Stimulated activated CD4-positive, alpha-beta T cell treated with anti-CD3 and anti-CD28 coated beads, Interleukin-2, amount 100 ng/mL, for 48 hours (primary cell): ENCODE results near the gene SEMA7A.

Experiments used
- DNase-seq, 2 donors: peaks; one replicate each; pipeline ENCODE4 v3.0.0-alpha.2; 2020

The SEMA7A gene

DNA sequence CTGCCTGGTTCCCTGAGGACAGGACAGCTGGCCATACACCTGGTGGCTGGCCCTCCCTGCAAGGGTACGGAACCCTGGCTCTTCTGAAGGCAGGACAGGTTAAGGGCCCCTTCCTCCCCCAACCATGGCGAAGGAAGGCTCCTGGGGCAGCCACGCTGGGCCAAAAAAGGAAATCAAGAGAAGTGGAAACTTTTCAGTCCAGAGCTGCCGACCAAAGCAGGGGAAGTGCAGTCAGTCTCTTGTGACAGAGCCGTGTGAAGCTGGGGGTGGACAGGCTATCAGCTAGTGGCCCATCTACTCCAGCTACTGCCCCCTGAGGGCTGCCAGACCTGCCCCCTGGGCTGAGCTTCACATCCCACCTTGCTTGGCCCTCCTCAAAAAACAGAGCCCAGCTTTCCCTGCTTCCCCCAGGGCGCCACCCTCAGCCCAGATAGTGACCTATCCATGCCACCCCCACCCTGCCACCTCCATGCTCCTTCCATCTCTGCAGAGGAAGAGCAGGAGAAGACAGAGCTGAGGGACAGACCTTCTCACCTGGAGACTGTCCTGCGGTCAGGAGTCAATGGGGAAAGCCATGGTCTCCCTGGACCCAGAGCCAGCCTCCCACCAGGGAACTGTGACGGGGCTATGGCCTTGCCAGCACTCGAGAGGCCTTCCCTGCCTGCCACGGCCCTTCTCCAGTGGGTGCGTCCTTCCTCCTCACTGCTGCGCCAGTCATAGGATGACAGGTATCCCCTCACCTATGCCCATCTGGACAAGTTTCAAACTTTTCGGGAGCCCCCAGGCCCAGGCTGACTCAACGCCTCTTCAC lies 4.6 kb downstream of the SEMA7A start:
- no peak for DNase-seq

DNA sequence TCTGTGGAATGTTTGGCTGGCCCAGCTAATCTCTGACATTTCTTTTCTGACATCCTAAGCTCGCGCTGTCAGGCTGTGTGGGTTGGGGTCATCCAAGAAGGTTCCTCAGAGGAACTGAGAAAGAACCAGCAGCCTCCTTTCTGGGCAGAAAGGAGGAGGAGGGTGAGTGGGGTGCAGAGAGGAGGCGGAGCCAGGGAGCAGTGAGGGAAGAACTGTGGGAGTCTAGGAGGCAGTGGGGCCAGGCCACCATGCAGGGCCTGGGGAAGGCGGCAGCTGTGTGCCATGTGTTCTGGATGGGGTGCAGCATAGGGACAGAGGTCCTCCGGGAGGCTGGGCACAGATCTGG lies 5.3 kb downstream of the SEMA7A start:
- DNase-seq: no peak

DNA sequence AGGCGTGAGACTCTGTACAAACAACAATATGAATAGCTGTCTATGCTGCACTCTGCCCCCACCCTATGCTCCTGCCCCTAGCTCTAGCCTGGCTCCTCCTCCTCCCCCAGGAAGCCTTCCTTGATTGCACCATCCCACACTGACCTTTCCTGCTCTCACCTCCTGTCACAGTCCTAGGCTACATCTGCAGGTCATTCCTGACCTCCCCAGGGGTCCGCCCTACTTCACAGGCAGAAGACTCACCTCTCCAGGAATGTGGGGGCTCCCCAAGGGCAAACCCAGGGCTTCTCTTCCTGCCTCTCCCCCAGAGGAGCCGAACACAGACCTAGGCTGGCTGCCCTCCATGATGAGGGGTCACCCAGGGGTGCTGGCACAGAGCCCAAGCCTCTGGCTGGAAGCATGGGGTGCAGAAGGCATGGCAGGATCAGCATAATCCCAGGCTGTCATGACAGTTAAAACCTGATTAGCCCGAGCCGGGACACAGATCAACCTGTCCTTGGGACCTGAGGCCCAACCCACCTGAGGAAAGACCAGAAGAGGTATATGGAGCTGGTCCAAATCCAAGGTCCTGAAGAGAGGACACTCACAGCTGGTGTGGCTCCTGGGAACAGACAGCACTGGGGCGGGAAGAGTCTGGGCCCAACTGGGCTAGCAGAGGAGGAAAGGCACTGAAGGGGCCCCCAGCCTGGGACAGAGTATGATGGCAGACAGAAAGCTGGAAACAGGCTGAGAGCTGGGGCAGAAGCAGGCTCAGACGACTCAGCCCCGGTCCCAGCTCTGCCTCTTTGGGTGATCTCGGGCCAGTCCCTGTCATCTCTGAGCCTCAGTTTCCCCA lies 5.9 kb downstream of the SEMA7A start:
- no peak for DNase-seq

DNA sequence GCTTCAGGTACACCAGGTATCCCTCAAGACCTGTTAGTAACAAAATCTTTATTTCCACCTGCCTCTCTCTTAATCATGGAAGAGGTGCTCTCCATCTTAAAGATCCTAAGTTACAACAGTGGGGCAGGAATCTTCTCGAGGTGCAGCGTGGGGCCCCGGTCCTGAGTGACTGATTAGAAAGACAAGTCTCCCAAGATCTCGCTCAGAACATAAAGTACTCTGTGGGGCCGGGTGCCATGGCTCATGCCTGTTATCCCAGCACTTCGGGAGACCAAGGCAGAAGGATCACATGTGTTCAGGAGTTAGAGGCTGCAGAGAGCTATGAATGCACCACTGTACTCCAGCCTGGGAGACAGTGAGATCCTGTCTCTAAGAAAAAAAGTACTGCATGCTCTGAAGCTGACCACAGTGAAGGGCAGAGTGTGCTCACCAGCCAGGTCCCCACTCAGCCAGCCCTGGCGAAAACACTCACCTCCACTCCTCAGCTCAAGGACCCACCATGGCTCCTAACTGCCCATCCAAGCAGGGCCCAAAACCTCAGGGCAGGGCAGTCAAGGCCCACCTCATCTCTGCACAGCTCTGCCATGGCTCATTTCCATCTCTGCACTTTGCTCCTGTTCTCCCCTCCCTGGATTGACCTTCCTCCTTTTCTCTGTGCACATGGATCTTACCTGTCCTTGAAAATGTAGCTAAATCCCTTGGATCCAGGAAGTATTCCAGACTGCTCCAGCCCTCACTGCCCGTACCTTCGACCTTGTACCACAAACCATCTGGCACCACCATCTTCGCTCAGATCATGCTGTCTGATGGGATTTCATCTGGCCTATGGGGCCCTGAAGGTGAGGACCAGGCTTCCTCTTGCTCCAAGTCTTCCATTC lies 7.1 kb downstream of the SEMA7A start:
- DNase-seq: no peak

DNA sequence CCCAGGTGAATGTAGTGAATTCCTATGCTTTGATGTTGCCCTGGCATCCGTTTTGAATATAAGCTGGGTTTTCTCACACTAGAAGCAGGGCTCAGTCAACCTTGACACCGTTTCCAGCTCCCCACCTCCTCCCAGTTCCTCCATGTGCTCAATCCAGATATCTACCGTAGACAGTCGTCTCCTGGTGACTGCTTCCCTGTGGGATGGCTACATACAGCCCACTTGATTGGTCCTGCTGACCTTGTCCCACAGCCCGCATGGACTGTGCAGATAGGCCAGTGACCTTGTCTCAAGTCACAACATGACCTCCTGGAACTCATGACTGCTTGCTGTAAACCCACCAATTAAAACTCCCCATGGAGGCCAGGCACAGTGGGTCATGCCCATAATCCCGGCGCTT lies 8.1 kb downstream of the SEMA7A start:
- no peak for DNase-seq

DNA sequence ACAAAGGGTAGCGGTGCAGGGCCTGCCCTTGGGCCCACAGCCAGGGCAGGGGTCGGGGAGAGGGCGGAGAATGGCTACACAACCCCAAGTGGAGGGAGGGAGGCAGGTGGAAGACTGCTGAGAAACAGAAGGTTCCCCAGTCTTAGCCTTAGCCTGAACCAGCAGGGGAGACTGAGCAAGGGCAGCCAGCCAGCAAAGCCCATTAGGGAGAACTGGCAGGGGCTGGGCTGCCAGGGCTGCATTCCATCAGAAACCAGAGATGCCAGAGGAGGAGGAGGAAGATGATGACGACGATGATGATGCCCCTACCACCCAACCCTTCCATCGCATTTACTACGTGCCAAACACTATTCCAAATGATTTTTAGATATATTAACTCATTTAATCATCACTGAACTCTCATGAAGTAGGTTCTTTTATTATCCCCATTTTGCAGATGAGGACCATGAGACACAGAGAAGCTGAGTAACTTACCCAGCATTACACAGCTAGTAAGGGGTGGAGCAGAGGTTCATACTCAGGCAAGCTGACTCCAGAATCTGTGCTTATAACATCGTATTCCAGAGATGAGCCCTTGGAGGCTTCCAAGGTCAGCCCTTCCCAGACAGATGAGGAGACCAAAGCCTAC lies 8.7 kb downstream of the SEMA7A start:
- no peak for DNase-seq

DNA sequence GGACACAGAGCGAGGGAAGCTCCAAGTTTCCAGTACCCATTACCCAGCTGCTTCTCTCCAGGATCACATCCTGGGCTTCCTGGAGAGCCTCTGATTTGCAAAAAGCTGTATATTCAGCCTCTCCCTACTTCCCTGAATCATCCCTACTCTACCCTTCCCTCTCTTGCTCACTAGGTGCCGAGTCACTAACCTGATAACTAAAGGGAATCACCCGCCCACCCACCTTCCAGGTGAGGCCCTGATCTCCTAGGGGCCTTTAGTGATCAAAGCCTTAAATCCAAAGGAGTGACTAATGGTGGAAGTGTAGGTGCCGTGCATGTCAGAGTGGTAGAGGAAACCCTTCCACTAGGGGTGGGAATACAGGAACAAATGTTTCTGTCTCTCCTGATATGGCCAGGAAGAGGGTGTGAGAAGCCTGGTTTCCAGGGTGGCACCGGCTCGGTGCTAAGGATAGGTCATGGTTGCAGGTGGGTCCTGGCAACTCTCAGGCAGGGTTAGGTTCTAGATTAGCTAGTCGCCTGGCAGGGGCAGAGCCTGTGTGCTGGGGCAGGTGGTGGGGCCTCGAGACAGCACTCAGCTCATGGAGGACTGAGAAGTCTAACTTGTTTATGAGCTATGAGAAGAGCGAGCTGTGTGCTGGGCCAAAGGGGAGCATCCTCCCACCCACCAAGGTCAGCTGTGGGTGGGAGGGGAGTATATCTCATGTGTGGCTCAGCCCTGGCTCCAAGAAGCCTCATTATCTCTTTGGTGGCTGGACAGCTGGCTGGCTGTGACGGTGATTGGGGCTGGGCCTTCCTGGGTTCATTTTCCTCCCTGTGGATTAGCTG lies 10.1 kb downstream of the SEMA7A start:
- DNase-seq: no peak

DNA sequence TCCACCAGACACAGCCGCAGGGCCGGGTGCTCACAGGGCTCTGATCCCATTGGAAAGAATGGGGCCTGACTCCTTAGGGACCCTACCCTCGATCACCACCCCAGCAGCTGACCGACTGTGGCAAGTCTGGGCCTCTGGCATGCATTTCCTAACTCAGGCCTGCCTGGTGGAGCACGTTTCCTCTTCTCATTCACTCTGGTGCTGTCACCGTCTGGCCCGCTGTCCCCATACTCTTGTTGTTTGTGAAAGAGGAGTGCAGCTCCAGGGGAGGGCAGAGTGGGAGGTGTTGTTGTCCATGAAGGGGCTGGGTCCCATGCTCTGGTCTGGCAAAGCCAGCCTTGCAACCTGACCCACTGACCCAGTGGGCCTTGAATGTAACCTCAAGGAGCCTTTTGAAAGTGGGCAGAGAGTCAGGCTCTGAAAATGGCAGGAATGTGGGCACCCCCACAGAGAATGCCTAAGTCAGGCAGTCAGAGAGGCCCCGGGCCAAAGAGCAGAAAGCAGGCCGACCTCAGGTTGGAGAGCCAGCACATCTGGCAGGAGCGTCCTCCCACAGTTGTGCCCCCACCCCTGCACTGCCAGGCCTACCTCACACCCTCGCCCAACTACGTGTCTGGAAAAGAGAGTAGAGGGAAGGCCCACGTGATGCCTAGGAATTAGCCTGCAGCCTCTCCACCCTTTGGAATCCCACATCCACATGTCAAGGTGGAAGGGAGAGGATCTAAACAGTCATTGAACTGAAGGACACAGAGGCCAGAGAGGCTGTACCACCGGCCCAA lies 10.9 kb downstream of the SEMA7A start:
- no peak for DNase-seq

DNA sequence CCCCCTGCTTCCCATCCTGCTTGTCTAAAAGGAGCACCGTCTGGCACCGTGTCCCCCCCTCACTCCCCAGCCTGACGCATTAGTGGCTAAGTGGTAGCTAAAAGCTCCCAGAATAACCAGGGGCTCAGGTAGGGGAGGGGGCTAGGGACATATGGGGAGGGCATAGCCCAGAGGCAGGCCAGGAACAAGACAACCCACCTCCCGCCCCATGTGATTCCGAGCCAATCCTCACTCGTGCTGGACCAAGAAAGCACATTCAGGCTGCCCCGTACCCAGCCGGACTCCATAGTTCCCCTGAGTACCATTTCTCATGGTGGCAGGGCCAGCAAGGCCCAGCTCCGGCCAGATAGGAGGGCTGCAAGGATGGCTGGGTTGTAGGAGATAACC lies 11.5 kb downstream of the SEMA7A start:
- no peak for DNase-seq

DNA sequence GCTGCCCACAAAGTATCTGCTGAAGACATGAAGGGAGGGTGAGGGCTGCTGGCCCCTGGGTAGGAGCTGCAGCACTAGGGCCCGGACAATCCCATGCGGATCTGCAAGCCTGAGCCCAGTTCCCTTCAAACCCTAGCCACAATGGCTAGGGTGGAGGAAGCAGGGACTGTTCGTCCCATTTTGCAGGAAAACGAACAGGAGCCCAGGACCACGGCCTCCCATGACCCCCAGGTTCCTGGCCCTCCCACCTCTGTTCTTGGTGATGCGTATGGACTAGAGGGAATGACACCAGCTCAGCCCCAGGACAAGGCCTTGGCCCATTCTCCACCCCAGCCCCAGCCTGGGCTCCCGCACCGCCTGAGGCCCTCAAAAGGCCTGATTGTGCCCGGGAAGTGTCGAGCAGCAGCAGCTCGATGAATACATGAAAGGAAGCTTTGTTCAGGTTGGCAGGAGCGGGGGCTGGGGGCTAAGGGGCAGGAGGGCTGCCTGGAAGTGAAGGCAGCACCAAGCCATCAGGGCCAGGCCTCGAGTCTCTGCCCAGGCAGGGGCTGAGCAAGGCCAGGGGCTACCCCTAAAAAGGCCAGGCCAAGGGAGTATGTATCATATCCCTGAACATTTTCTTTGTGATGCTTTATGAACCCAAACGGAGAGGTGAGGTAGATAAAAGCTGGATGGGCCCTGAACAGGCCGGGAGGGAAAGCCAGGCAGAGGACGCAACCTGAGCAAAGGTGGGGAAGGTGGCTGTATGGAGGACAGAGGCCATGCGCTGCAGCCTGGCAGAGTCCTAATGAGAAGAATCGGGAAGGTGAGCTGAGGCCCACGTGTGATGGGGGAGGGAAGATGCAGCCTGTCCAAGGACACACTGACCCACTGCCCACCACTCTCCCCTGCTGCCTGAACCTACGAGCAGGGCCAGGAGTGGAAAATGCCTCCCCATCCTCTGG lies 12.2 kb downstream of the SEMA7A start:
- DNase-seq: no peak

DNA sequence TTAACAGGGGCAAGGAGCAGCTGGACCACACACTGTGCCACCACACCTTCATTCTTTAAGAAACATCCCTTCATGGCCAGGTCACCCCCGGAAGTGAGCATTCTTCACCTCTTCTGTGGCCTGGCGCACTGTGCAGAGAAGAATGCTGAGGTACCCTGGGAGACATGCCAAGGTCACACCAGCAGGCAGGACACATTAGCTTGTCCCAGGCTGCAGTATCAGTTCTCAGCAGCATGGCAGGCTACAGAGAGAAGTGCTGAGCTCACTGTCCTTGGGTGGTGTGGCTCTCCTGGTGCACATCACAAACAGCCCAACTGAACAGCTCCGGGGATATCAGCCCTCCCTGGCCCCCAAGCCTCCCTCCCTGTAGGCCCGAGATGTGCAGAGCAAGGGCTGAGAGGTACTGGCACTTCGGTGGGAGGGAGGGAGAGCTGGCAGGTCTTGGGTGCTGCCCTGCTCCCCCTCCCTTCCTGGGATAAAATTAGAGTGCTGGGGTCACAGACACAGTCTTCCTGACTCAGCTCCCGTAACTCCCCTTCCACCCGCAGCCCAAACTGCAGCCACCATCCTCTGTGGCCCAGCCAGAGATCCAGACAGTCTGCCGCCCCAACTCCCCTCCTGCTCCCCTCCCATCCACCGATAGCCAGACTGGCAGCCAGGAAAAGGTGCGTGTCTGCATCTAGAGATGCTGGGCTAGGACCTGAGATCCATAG lies 13.4 kb downstream of the SEMA7A start:
- DNase-seq: no peak

DNA sequence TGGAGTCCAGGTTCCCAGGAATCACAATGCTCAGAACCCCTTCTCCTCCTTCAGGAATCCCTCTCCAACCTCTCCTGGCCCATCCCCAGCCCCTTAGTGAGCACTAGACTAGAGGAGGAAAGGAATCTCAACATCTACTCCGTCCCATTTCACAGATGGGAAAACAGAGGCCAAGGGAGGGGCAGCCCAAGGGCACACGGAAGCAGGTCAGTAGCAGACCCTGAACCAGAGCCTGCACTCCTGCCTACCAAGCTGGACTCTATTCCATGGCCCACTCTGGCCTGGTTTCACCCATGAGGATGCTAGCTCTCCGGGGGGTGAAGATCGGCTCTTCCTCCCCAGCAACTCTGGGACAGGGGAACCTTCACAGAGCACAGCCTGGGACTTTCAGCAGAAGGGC lies 14.3 kb downstream of the SEMA7A start:
- no peak for DNase-seq

DNA sequence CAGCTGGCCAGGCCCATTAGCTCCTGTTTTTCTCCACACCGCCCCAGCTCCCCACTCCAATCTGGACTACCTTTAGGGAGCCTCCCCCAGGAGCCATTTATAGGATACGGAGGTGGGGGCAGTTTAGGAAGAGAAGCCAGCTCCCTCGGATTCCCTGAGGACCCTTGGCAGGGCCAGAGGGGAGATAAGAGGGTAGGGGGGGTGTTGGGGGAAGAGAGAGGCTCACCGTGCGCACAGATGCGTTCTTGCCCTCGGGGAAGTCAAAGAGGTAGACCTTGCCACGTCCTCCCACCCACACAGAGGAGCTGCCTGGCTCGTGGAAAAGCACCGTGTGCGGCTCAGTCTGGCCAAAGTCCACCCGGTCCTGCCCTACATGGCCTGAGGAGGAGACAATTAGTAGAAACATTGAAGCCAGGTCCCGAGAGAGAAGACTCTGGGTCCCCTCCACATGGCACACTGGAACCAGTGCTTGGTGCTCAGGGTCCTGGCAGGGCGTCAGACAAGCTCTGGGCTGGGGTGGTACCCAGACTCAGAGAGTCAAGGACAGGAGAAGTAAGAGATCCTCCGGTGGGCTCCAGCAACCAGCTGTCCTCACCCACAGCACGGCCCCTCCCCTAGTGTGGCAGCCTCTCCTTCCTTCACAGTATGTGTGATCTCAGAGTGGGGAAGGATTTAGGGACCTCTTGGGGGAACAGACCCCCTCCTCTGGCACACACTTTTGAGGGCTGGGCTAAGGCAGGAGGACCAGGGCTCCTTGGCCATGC lies 15.0 kb downstream of the SEMA7A start:
- no peak for DNase-seq

DNA sequence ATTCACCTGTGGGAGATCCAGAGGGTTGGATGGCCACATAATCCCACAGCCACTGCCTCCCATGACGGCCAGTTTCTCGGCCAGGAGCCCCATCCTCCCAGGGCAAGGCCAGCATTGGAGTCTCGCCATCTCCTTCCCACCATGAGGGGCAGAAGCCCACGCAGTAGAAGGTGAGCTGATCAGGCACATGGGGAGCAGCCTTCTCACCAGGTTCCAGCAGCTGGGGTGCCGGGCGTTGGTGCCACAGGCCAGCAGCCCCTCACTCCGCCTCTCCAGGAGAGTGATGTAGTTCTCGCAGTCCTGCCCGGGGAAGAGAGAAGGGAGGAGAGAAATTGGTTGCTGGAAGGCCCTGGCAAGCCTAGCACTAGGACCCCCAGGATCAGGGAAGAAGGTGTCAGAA lies 16.1 kb downstream of the SEMA7A start:
- no peak for DNase-seq

DNA sequence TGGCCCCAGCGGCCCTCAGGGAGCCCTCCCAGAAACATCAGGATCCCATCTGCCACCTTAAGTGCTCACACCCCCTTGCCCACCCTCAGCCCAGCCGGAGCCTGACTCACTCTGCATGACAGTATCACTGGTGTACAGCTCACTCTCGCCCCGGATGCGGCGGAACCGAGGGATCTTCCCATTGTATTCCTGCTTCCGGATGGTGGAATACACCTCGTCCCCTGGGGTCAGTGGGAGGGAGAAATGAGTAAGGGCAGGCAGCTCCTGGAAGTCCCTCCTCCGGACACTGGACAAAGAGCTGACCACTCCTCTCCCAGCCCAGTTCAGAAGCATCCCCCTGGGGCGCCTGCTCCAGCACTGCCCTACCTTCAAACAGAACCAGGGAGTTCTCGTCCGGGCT lies 16.5 kb downstream of the SEMA7A start:
- DNase-seq: no peak

DNA sequence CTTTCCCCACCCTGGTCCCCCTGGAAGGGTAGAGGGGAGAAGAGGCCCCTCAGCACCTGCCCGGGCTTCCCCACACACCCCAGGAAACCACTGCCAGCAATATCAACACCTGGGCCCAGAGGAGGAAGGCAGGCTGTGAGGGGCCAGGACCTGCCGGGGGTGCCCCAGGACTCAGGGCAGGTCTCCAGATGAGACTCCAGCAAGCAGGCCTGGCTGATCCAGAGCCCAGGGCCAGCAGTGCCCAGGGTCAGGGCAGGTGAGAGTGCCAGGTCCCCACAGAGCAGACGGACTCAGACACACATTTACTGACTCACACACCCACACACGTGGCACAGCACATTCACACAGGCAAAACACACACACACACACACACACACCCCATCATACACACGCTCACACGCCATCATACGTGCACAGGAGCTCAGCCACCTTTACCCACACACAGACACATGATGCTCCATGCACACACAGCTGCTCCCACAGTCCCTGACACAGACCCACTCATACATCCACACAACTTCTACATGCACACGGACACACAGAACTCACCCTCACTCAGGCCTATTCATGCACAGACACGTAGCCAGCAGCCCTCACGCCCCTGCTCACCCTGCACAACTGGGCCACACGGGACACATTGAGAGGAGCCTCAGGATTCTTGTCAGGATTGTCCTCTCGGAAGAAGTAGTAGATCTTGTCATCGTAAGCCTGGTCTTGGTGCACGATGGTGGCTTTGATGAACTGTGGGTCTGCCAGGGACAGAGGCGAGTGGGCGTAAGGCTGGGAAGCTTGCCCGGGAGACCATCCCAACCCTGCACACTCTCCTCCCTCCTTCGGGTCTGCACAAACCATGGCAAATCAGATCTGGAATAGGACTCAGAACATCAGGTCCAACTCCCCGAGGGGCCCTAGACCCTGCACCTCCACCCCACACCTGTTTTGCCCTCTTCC lies 17.5 kb downstream of the SEMA7A start:
- DNase-seq: no peak

DNA sequence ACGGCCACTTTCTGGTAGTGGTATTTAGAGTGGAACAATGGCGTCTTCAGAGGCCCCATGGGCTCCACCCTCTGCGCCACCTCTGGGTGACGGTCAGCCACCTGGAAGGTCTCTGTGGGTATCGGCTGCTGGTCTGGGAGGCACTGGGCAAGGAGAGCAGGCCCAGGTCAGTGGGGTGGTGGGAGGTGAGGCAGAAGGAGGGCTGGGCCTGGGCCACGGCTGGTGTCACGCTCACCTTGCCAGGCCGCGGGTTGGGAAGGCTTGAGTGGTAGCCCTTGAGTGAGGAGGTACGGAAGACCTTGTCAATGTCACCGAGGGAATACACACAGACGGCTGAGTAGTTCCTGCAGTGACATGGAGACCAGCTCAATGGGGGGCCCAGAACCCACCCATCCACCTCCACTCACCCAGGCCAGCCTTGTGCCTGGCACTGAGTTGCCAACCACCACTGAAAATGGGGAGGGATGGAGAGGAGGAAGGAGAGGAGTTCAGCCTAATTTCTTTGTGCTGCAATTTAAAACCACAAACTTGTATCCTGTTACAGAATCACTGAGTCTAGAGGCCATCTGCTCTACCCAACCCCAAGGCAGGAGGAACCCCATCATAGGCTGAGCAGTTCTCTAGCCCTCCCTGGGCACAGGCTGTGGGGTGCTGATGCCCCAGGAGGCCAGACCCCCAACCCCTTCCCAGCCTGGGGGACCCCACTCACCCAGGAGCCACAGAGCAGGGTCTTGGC lies 19.0 kb downstream of the SEMA7A start:
- no peak for DNase-seq
